ENCODE data around the gene PLXDC2.

DNA sequence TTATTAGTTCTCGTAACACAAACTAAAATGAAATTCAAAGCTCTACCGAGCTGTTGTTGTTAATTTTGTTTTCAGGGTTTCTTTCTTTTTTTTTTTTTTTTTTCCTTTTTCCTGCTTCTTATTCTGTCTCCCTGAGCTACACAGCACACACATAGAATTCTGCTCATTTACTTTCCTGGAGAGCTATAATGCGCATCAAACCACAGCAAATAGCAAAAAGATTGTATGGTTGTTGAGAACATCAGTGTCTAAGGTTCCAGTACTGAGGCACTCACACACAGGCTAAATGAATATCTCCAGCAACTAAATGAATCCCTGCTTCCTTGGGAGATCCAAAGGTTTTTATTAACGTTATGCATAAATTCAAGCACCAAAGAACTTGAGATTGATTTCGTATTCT is 418.3 kb downstream of the PLXDC2 start:
- no peak for TF ChIP-seq EZH2 (IDR thresholded peaks at IDR 0.05; ENCODE audit: borderline replicate concordance, insufficient read depth, low read depth, low read length, poor library complexity, severe bottlenecking)
- TF ChIP-seq, protein P1, sequence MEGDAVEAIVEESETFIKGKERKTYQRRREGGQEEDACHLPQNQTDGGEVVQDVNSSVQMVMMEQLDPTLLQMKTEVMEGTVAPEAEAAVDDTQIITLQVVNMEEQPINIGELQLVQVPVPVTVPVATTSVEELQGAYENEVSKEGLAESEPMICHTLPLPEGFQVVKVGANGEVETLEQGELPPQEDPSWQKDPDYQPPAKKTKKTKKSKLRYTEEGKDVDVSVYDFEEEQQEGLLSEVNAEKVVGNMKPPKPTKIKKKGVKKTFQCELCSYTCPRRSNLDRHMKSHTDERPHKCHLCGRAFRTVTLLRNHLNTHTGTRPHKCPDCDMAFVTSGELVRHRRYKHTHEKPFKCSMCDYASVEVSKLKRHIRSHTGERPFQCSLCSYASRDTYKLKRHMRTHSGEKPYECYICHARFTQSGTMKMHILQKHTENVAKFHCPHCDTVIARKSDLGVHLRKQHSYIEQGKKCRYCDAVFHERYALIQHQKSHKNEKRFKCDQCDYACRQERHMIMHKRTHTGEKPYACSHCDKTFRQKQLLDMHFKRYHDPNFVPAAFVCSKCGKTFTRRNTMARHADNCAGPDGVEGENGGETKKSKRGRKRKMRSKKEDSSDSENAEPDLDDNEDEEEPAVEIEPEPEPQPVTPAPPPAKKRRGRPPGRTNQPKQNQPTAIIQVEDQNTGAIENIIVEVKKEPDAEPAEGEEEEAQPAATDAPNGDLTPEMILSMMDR (IDR thresholded peaks at IDR 0.05): no peak

Measured in B cell (primary cell).